Measurements from ENCODE around the gene UBLCP1.

DNA sequence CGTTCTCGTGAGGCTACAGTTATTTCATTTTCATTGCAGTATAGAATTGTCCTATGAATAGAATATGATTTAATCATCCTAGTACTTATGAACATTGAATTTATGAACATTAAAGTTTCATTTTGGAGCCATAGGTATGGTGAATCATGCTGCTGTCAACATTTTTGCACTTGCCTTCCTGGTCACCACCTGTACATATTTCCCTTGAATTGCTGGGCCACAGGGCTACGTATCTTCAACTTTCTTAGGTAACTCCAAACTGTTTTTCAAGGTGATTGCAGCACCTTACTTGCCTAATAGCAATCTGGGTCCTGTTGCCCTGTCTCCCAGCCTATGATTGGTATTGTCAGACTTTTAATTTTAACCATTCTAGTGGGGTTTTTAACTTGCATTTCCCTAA, 47.2 kb upstream of the UBLCP1 start:
- TF ChIP-seq POLR2A (IDR thresholded peaks at IDR 0.05) (no peak), POLR2AphosphoS5 (IDR thresholded peaks at IDR 0.05) (no peak)
- TF ChIP-seq, protein P1, sequence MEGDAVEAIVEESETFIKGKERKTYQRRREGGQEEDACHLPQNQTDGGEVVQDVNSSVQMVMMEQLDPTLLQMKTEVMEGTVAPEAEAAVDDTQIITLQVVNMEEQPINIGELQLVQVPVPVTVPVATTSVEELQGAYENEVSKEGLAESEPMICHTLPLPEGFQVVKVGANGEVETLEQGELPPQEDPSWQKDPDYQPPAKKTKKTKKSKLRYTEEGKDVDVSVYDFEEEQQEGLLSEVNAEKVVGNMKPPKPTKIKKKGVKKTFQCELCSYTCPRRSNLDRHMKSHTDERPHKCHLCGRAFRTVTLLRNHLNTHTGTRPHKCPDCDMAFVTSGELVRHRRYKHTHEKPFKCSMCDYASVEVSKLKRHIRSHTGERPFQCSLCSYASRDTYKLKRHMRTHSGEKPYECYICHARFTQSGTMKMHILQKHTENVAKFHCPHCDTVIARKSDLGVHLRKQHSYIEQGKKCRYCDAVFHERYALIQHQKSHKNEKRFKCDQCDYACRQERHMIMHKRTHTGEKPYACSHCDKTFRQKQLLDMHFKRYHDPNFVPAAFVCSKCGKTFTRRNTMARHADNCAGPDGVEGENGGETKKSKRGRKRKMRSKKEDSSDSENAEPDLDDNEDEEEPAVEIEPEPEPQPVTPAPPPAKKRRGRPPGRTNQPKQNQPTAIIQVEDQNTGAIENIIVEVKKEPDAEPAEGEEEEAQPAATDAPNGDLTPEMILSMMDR (IDR thresholded peaks at IDR 0.05), result no peak
